Kidney (tissue), 14 donors: ENCODE results near the gene MED13. TPM values are rescaled to one million over a fixed set of nuclear protein-coding genes. Genes with fewer than 3 reads are reported as not detected.

Experiments
- DNase-seq, 5 donors: peaks; one replicate each; pipeline ENCODE4 v3.0.0-alpha.2; 2013 to 2020
- FAIRE-seq: peaks from 2 replicates; lab custom pipeline; 2012; peaks lifted over from hg19 to GRCh38; lab: Jason Lieb, UNC
- H3K27ac ChIP-seq, 2 donors: one replicate each; pipeline ENCODE4 v1.7.0; 2013; ENCODE audit warnings: low read depth in 2 of 2, low read length in 2 of 2, inconsistent platforms in 1 of 2
- H3K27me3 ChIP-seq: one replicate; pipeline ENCODE4 v1.7.1; 2013; ENCODE audit warnings: low read length, inconsistent platforms; ENCODE audit not compliant: control insufficient read depth, insufficient read depth
- H3K36me3 ChIP-seq, 3 donors: one replicate each; pipeline versions ENCODE4 v1.7.0 to v1.7.1; 2013; ENCODE audit warnings: low read length in 3 of 3, control low read depth in 1 of 3, inconsistent platforms in 1 of 3; ENCODE audit not compliant: insufficient read depth in 3 of 3, control insufficient read depth in 2 of 3
- H3K4me1 ChIP-seq, 3 donors: one replicate each; pipeline versions ENCODE4 v1.7.0 to v1.7.1; 2013; ENCODE audit warnings: low read length in 3 of 3, inconsistent platforms in 1 of 3, low read depth in 1 of 3; ENCODE audit not compliant: control insufficient read depth in 2 of 3, insufficient read depth in 2 of 3
- H3K4me3 ChIP-seq, 3 donors: one replicate each; pipeline versions ENCODE4 v1.7.0 to v1.8.1; 2013; ENCODE audit warnings: low read length in 3 of 3, control low read depth in 1 of 3, inconsistent platforms in 1 of 3
- H3K9ac ChIP-seq, 3 donors: one replicate each; pipeline versions ENCODE4 v1.7.0 to v1.7.1; 2013; ENCODE audit warnings: low read length in 3 of 3, control low read depth in 1 of 3, inconsistent platforms in 1 of 3
- H3K9me3 ChIP-seq, 3 donors: one replicate each; pipeline versions ENCODE4 v1.7.0 to v1.7.1; 2013; ENCODE audit warnings: low read length in 3 of 3, control low read depth in 1 of 3, inconsistent platforms in 1 of 3; ENCODE audit not compliant: control insufficient read depth in 2 of 3, insufficient read depth in 1 of 3
- intact Hi-C: fragments of 100-400 bp; cut with DNase I; formaldehyde crosslinking; loops from one replicate; pipeline ENCODE4 v1.11.1; 2022
- polyA plus RNA-seq: library from polyadenylated mRNA; stranded (reverse); fragments of 350-450 nt; fragmentation: Illumina TruSeq; extraction: RNeasy Lipid Tissue Mini Kit (QIAGEN cat#74804); gene quantifications from one replicate; pipeline ENCODE4 v1.2.3, GENCODE V29; 2014; ENCODE audit warnings: low read depth, low replicate concordance; ENCODE audit not compliant: insufficient read depth
- total RNA-seq: library from RNA; stranded (reverse); fragmentation: NEBNext Ultra II Directional; extraction: Animal tissue kit (Norgen Biotek cat#: 25700); gene quantifications from one replicate; pipeline ENCODE4 v1.2.1, GENCODE V29; 2021
- TF ChIP-seq, protein P1 (sequence below): IDR thresholded peaks from 3 replicates; pipeline ENCODE4 v1.5.1; 2012; ENCODE audit warnings: mild to moderate bottlenecking, moderate library complexity, borderline replicate concordance; ENCODE audit not compliant: insufficient read depth; ENCODE audit errors: extremely low read depth
- donor health status: control.
- donor health status: control.
- donor health status: control.
- donor health status: control.
- donor health status: control.
- donor health status: DM: yes; HTN: yes; CAD: no.
- donor health status: Normal renal cell carcinoma (clear cell type).

The MED13 gene
- total and polyA plus RNA-seq, 2 donors from 2014 or later = 6.4 to 73.6 TPM

DNA sequence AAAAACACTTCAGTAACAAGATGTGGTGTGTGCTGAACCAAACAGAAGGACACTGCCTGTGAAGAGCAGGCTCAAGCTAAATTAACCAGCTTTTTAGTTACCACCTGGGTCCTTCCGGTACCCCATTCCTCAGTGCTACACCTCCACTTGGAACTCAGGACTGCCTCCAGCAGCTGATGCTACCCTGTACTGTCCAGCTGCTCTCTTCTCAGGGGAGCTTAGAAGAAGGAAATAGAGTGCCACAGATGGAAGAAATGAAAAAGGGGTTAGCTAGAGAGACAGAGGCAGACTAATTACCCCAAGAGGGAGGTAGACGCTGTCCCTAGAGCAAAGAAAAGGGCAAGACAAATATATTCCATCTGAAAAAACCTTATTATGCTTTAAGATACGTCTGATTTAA is 5.7 kb downstream of the MED13 start:
- FAIRE-seq (no peak), DNase-seq (no peak)
- no peak overlapping the region for H3K27ac ChIP-seq
- TF ChIP-seq, protein P1, sequence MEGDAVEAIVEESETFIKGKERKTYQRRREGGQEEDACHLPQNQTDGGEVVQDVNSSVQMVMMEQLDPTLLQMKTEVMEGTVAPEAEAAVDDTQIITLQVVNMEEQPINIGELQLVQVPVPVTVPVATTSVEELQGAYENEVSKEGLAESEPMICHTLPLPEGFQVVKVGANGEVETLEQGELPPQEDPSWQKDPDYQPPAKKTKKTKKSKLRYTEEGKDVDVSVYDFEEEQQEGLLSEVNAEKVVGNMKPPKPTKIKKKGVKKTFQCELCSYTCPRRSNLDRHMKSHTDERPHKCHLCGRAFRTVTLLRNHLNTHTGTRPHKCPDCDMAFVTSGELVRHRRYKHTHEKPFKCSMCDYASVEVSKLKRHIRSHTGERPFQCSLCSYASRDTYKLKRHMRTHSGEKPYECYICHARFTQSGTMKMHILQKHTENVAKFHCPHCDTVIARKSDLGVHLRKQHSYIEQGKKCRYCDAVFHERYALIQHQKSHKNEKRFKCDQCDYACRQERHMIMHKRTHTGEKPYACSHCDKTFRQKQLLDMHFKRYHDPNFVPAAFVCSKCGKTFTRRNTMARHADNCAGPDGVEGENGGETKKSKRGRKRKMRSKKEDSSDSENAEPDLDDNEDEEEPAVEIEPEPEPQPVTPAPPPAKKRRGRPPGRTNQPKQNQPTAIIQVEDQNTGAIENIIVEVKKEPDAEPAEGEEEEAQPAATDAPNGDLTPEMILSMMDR = no peak
- no peaks in the 10 kb centered on the region for H3K27me3 ChIP-seq
- no peaks in the 10 kb centered on the region for H3K9me3 ChIP-seq
- H3K4me1 ChIP-seq = peaks cover 0 to 18% (median 9%) of the 10 kb centered on the region in 3 donors
- H3K4me3 ChIP-seq = no peak overlapping the region
- H3K9ac ChIP-seq = no peak overlapping the region
- intact Hi-C loops = no loop called here
- H3K36me3 ChIP-seq = peaks cover 0 to 2% (median 0%) of the 10 kb centered on the region in 3 donors

DNA sequence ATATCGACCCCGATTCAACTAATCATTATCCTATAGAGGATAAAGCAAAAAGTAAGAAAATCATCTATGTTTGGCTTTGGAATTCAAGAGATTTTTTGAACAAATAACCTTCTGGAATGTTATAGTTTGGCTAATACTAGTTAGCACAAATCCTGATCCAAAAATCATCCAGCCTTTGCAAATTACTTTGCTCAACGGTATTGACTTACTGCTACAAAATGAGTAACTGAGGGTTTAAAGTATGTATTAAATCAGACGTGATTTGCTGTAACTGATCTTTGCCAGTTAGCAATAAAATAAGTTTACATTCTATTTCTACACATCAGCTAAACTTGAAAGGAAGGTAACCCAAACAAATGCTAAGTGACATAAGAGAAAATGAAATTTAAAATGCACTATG is 6.5 kb downstream of the MED13 start:
- no peak for DNase-seq
- Histone ChIP-seq H3K27ac (no peak overlapping the region), H3K36me3 (peaks cover 0 to 2% (median 0%) of the 10 kb centered on the region in 3 donors), H3K9ac (no peak overlapping the region), H3K4me1 (peaks cover 0 to 18% (median 9%) of the 10 kb centered on the region in 3 donors), H3K27me3 (no peaks in the 10 kb centered on the region), H3K9me3 (no peaks in the 10 kb centered on the region), H3K4me3 (no peak overlapping the region)
- FAIRE-seq = no peak
- TF ChIP-seq, protein P1 = no peak
- intact Hi-C loops = no loop called here

DNA sequence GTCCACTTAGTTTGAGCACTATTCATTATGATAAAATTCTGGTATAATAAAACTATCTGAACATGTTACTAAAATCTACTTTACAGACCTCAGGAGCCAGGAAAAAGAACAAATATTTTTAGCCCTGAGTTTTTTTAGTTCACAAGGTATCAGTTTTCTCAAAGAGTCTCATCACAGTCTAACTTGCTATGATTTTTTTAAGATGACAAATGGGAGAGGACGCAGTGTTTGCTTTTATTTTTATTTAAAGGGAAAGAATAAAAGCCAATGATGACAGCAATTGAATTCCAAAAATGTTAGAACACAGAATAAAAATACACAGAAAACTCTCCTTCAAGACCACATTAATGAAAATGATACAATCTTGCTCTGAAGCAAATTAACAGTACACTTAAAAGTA is 7.4 kb downstream of the MED13 start:
- DNase-seq (no peak), FAIRE-seq (no peak)
- no peaks in the 10 kb centered on the region for H3K27me3 ChIP-seq
- no peak overlapping the region for H3K27ac ChIP-seq
- intact Hi-C loops = no loop called here
- no peak overlapping the region for H3K9ac ChIP-seq
- H3K4me1 ChIP-seq = peaks cover 0 to 23% (median 5%) of the 10 kb centered on the region in 3 donors
- TF ChIP-seq, protein P1 = no peak
- H3K36me3 ChIP-seq = peaks cover 0 to 2% (median 0%) of the 10 kb centered on the region in 3 donors
- H3K9me3 ChIP-seq = no peaks in the 10 kb centered on the region
- no peak overlapping the region for H3K4me3 ChIP-seq
